ENCODE measurements around the gene TPX2. TPM values are rescaled to one million over a fixed set of nuclear protein-coding genes. Genes with fewer than 3 reads are reported as not detected.

The TPX2 gene
- total and polyA plus RNA-seq, 10 of the 15 experiments (the other 5 are each of a cell fraction or from before 2014, with no cell fraction given) = 29.7 to 144 (median 89.0) TPM

DNA sequence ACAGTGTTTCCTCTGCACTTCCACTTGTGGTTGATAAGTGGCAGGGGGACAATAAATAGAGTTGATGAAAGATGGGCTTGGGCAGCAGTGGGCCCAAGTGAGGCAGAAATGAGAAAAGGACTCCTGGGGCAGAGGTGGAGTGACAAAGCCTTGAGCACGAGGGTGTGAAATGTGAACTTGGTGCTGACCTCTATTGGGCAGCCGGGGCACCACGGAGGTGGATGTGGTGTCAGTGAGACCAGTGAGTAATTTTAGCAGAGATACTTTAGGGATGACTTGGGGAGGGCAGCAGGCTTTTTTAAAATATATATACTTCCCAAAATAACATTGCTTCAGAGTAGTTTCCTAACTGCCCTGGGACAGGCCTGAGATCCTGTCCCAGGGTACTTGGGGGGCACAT, 49.5 kb downstream of the TPX2 start:
- Histone ChIP-seq H3K36me3 (ENCODE audit: control insufficient read depth in 2 of 2, insufficient read depth in 2 of 2, low read length in 1 of 2) (peaks cover 15 to 31% of the 10 kb centered on the region in 2 experiments), H3K4me2 (ENCODE audit: control insufficient read depth, insufficient read depth) (no peak overlapping the region), H3K79me2 (ENCODE audit: control insufficient read depth, insufficient read depth, low read length) (no peaks in the 10 kb centered on the region), H3K9ac (ENCODE audit: control insufficient read depth, insufficient read depth, low read length) (no peak overlapping the region), H3K9me3 (replicated peaks; ENCODE audit: control insufficient read depth, insufficient read depth, low read length) (no peaks in the 10 kb centered on the region), H3K27ac (ENCODE audit: control insufficient read depth, insufficient read depth) (no peak overlapping the region), H2AFZ (ENCODE audit: control insufficient read depth, low read depth, low read length) (no peak overlapping the region), H4K20me1 (ENCODE audit: control insufficient read depth, insufficient read depth) (no peaks in the 10 kb centered on the region), H3K27me3 (replicated peaks in 1 of 2; ENCODE audit: control insufficient read depth in 2 of 2, insufficient read depth in 2 of 2, low read length in 1 of 2) (no peaks in the 10 kb centered on the region), H3K4me1 (ENCODE audit: control insufficient read depth, insufficient read depth, low read length) (no peaks in the 10 kb centered on the region), H3K4me3 (no peak overlapping the region)
- intact Hi-C loops (cut with micrococcal nuclease; ENCODE audit: unreplicated experiment) (no loop called here), in situ Hi-C loops (cut with MboI) (no loop called here)
- FAIRE-seq (no peak), ATAC-seq (no peak), DNase-seq (ENCODE audit: low read depth, low spot score) (no peak)
- RAD21 ChIA-PET (ENCODE audit: unreplicated experiment) = no interaction called here
- TF ChIP-seq SMAD5 (IDR thresholded peaks at IDR 0.05; ENCODE audit: low read depth) (no peak), POU2F2 (IDR thresholded peaks at IDR 0.05; ENCODE audit: borderline replicate concordance, low read depth, low read length) (no peak), BCL11A (IDR thresholded peaks at IDR 0.05; ENCODE audit: low read depth, low read length) (no peak), ZBTB4 (CRISPR knock-in tag; IDR thresholded peaks at IDR 0.05) (no peak), BHLHE40 (IDR thresholded peaks at IDR 0.05; ENCODE audit: borderline replicate concordance in 1 of 2, low read depth in 2 of 2, low read length in 1 of 2) (no peak), RAD21 (IDR thresholded peaks at IDR 0.05; ENCODE audit: insufficient read depth, low read depth, low read length) (no peak), ATF7 (IDR thresholded peaks at IDR 0.05; ENCODE audit: low read depth) (no peak), ZZZ3 (IDR thresholded peaks at IDR 0.05; ENCODE audit: control insufficient read depth, insufficient read length, low read depth) (no peak), NFYA (IDR thresholded peaks at IDR 0.05; ENCODE audit: borderline replicate concordance, low read depth, low read length) (no peak), RB1 (IDR thresholded peaks at IDR 0.05; ENCODE audit: borderline replicate concordance) (no peak), STAT3 (IDR thresholded peaks at IDR 0.05; ENCODE audit: low read depth, low read length) (no peak), HDAC2 (IDR thresholded peaks at IDR 0.05) (no peak), HDGF (IDR thresholded peaks at IDR 0.05) (no peak), NFXL1 (IDR thresholded peaks at IDR 0.05; ENCODE audit: borderline replicate concordance) (no peak), CTCF (IDR thresholded peaks at IDR 0.05 in 2 of 3, conservative IDR thresholded peaks at IDR 0.05 in 1 of 3; ENCODE audit: control insufficient read depth in 2 of 3, extremely low read depth in 1 of 3, insufficient read depth in 1 of 3, low read depth in 3 of 3, low read length in 3 of 3) (no peak), WRNIP1 (IDR thresholded peaks at IDR 0.05; ENCODE audit: borderline replicate concordance, low read depth, low read length) (no peak)
- TF ChIP-seq, protein P1, sequence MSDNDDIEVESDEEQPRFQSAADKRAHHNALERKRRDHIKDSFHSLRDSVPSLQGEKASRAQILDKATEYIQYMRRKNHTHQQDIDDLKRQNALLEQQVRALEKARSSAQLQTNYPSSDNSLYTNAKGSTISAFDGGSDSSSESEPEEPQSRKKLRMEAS (IDR thresholded peaks at IDR 0.05; ENCODE audit: low read depth, low read length) = no peak
- SMC1A ChIA-PET (ENCODE audit: uncharacterized antibody, unreplicated experiment) = no interaction called here
- CTCF ChIA-PET = interaction anchor here (1.2 to 1.7 kb wide), 2 partner anchors 154 to 176 kb away, joined by 4 to 5 read pairs; no protein-coding TSS in a partner anchor
- BruUV-seq (replicated peaks) = no TSS peak
- POLR2A ChIA-PET = no interaction called here
- WGBS (ENCODE audit: insufficient coverage, insufficient replicate concordance, low lambda C conversion rate, missing lambda C conversion rate) = 29% methylated on average over 3 of the region's 3 CpGs
